Limb (tissue), 2 donors: ENCODE measurements around the gene SPRR2F.
A peak's percentile ranks its signal among the peaks of the same experiment; 100 is the strongest.
"Not testable (repeated sequence)": the region's sequence is repeated elsewhere in the genome, so short reads cannot be mapped to it uniquely, and the experiment has no call there.

Experiments
- DNase-seq, 2 donors: peaks; one replicate each; pipeline ENCODE4 v3.0.0-alpha.2; 2016; ENCODE audit errors: extremely low spot score in 2 of 2

Gene SPRR2F

GRCh38 chr1:153113416-153113815 is at the start of gene SPRR2F:
Gene SPRR2F (minus strand): TSS chr1:153113516. CDS start chr1:153112733, 783 bp downstream.
- no peak for DNase-seq

GRCh38 chr1:153155541-153155940 is 42.2 kb upstream of the SPRR2F start:
- DNase-seq: no peak

DNA sequence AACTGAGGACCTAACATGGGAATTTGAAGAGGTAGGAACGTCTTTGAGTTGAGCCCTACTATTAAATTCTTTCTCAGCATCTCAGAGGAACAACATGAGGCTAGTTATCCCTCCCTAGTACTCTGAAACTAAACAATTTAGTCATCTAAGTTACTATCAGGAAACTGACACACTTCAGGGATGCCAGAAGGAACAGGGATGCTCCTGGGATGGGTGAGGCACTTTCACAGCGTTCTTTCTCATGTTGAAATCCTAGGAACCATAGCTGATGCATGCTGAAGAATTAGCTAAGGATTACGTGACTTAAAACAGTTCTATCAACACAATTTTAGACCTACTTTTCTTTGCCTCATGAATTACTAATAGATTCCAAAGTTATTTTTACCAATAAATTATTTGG is 39.2 kb upstream of the SPRR2F start:
- no peak for DNase-seq

GRCh38 chr1:153150846-153151245 is 37.5 kb upstream of the SPRR2F start, which contains the start of gene SPRR2G:
Gene SPRR2G (minus strand): TSS chr1:153150890. CDS start chr1:153150110, 780 bp downstream.
- no peak for DNase-seq

GRCh38 chr1:153141377-153141776 is 28.1 kb upstream of the SPRR2F start:
- DNase-seq: no peak

DNA sequence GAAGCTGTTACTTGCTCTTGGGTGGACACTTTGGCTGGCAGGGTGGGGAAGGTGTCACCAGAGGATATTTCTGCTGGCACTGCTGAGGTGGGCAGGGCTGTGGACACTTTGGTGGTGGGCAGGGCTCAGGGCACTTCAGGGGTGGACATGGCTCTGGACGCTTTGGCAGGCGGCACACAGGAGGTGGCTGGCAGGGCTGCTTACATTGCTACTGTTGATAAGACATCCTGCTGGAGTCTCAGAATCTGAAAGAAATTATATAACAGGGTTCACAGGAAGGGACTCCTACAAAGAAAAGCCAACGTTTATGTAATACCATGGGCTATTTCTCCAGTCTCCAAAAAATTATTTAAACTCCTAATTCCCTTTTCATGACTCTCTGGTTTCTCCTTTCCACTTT is 27.2 kb upstream of the SPRR2F start:
- DNase-seq: no peak

GRCh38 chr1:153133743-153134142 is 20.4 kb upstream of the SPRR2F start:
- no peak for DNase-seq

GRCh38 chr1:153133267-153133666 is 20.0 kb upstream of the SPRR2F start:
- DNase-seq: no peak

DNA sequence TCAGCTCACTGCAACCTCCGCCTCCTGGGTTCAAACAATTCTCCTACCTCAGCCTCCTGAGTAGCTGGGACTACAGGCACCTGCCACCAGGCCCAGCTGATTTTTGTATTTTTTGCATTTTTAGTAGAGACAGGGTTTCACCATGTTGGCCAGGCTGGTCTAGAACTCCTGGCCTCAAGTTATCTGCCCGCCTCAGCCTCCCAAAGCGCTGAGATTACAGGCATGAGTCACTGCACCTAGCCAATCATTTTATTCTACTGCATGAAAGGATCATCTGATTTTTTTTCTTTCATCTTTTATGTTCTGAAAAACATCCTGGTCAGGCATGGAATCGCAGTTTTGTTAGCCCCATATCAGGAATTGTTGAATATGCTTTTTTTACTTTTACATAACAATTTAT is 15.4 kb upstream of the SPRR2F start:
- DNase-seq: not testable (repeated sequence)

DNA sequence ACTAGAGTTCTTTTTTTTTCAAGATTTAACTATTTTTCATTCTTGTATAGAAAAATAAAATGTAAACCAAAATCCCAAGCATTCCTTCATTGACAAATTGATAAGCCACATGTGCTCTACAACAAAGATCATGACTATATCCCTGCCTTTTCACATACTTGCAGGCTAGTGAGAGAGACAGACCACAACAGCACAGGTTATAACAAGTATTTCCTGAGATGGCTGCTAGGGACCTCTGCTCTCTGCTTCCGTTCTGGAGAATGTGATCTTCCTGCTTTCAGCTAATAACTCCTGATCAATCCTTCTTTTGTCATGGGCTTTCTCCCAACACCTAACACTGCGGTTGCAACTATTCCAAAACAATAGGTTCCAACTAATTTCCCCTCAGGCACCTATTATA is 14.0 kb upstream of the SPRR2F start:
- no peak for DNase-seq

GRCh38 chr1:153125536-153125935 is 12.2 kb upstream of the SPRR2F start:
- no peak for DNase-seq

DNA sequence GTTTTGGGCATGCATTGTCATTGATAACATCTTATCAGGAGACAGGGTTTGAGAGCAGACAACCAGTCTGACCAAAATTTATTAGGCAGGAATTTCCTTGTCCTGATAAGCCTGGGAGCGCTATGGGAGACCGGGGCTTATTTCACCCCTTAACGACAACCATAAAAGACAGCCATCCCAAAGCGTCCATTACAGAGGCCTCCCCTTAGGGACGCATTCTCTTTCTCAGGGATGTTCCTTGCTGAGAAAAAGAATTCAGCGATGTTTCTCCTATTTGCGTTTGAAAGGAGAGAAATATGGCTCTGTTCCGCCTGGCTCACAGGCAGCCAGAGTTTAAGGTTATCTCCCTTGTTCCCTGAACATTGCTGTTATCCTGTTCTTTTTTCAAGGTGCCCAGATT is 10.5 kb upstream of the SPRR2F start:
- not testable (repeated sequence) for DNase-seq

DNA sequence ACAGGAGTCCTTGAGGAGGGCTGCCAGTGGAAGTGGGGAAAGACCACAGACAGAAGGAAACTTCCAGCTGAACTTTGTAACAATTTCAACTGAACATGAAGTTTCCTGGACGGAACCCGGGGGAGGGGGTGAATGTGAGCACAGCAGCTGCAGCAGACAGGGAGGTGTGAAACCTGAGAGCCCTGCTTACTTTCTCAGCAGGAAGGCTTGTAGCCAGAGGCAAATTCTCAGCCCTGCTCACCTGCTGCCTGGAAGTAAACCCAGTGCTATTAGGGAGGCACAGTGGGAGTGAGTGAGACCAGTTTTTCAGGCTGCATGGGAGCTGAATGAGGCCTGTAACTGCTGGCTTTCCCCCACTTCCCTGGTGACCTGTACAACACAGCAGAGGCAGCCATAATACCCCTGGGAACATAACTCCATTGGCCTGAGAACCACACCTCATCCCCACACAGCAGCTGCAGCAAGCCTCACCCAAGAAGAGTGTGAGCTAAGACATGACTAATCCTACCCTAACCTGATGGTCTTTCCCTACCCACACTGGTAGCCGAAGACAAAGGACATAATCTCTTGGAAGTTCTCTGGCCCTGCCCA is 9.6 kb upstream of the SPRR2F start:
- DNase-seq: peak; percentile 3 to 46

DNA sequence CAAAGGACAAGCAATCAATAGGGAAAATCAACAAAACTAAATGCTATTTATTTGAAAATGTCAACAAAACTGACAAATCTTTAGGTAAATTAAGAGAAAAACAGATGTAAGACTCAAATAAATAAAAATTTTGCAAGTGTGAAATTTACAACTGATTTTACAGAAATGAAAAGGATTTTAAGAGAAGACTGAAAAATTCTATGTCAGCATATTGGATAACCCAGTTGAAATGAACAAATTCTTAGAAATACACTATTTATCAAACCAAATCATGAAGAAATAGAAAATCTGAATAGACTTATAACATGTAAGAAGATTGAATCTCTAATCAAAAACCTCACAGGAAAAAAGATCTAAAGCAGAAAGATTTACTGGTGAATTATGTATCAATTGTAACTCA is 7.6 kb upstream of the SPRR2F start:
- no peak for DNase-seq

- DNase-seq: no peak
These were observed 6.2 kb upstream of the SPRR2F start for GRCh38 chr1:153119491-153119971.

- DNase-seq: not testable (repeated sequence)
These were observed 1.9 kb upstream of the SPRR2F start for GRCh38 chr1:153115264-153115663.

DNA sequence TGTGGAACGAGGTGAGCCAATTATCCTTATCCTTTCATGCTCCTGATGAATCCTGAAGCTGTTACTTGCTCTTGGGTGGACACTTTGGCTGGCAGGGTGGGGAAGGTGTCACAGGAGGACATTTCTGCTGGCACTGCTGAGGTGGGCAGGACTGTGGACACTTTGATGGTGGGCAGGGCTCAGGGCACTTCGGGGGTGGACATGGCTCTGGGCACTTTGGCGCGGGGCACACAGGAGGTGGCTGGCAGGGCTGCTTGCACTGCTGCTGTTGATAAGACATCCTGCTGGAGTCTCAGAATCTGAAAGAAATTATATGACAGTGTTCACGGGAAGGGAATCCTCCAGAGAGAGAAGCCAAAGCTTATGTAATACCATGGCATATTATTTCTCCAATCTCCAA is 862 bp downstream of the SPRR2F start:
- not testable (repeated sequence) for DNase-seq

DNA sequence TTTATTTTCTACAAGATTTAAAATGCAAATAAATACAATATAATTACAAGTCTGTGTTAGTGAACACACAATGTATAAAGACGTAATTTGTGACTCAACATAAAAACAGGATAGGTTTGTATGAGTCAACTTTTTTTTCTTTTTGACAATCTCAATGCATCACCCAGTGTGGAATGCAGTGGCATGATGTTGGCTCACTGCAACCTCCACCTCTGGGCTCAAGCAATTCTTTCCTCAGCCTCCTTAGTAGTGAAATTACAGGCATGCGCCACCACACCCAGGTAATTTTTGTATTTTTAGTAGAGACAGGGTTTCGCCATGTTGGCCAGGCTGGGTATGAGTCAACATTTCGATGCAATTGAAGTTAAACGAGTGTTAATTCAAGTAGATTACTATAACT is 13.1 kb downstream of the SPRR2F start:
- DNase-seq: no peak

- DNase-seq: no peak
These were observed 13.8 kb downstream of the SPRR2F start for GRCh38 chr1:153099461-153100045.

DNA sequence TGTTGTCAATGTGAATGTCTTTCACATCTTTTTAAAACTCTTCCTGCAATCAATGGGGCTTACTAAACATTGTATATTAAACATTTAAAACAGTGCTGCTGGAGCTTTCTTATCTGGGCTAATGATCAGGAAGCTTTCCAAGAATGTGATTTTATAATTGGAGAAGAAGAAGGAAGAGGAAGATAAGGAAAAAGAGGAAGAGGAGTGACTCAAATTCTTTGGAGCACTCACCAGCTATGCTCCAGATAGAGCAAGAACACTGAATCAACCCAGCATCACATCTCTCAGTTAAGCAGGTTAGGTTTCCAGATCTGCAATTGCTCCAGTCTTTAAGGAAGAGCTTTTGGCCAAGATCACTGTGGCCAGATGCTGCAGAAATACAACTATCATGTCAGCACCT is 17.6 kb downstream of the SPRR2F start:
- no peak for DNase-seq

DNA sequence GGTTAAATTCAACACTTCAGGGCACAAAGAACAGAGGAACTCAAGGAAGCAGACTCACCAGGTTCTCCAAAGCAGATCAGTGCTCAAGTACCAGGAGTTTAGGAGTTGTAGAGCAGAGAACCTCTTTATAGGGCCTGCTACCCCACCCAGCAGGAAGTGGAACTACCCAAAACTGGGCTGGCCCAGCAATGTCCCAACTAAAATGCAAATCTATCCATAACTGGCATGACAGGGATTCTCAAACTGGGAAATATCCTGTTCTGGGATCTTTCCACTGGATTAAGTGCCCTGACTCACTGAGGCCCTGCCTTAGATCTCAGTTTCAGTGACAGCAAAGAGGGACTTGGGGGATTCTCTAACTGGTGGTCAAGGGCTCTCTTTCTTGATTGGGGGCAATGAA is 18.9 kb downstream of the SPRR2F start, which contains the start of gene SPRR2E:
TSS of gene SPRR2E (minus strand) at position 101 of the 400 bp plus-strand sequence. CDS start 775 bp downstream, outside the sequence.
- no peak for DNase-seq

DNA sequence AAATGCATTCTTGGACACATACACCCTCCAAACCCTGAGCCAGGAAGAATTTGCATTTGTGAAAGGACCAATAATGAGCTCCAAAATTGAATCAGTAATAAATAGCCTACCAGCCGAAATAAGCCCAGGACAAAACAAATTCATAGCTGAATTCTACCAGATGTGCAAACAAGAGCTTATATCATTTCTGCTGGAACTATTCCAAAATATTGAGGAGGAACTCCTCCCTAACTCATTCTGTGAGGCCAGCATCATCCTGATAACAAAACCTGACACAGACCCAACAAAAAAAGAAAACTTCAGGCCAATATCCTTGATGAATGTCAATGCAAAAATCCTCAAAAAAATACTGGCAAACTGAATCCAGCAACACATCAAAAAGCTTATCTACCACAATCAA is 25.7 kb downstream of the SPRR2F start:
- no peak for DNase-seq

GRCh38 chr1:153081736-153082135 is 31.6 kb downstream of the SPRR2F start:
- DNase-seq: no peak
